NCI-H1417 (cell line): ENCODE results near the gene PDE4A.
A peak's percentile ranks its signal among the peaks of the same experiment; 100 is the strongest.
"Not testable (repeated sequence)": the region's sequence is repeated elsewhere in the genome, so short reads cannot be mapped to it uniquely, and the experiment has no call there.

Experiments
- DNase-seq, 3 experiments: peaks; one replicate each; lab custom pipeline; 2025; lab: John Stamatoyannopoulos, UW

PDE4A gene

GRCh38 chr19:10462042-10462441 is 41.7 kb downstream of the PDE4A start:
- not testable (repeated sequence) for DNase-seq

GRCh38 chr19:10462557-10462956 is 42.2 kb downstream of the PDE4A start:
- no peak for DNase-seq

- DNase-seq = no peak
These were observed 44.1 kb downstream of the PDE4A start for GRCh38 chr19:10464456-10464855.

- no peak for DNase-seq
These were observed 46.9 kb downstream of the PDE4A start for GRCh38 chr19:10467104-10467706.

GRCh38 chr19:10468133-10468532 is 47.8 kb downstream of the PDE4A start:
- DNase-seq = no peak

GRCh38 chr19:10471909-10472308 is 51.6 kb downstream of the PDE4A start:
- DNase-seq = peak; percentile 2 to 65 (median 28)

- no peak for DNase-seq
These were observed 52.9 kb downstream of the PDE4A start for GRCh38 chr19:10473192-10473591.

- DNase-seq = no peak
These were observed 54.7 kb downstream of the PDE4A start for GRCh38 chr19:10474962-10475451.

- DNase-seq = no peak
These were observed 58.1 kb downstream of the PDE4A start for GRCh38 chr19:10478476-10478875.

GRCh38 chr19:10478903-10479384 is 58.6 kb downstream of the PDE4A start:
- peak; percentile 56 to 93 (median 88) for DNase-seq

- no peak for DNase-seq
These were observed 66.2 kb downstream of the PDE4A start for GRCh38 chr19:10486551-10486950.

GRCh38 chr19:10491472-10492047 is 71.2 kb downstream of the PDE4A start:
- DNase-seq = no peak

GRCh38 chr19:10497371-10497770 is 77.0 kb downstream of the PDE4A start:
- DNase-seq = no peak

GRCh38 chr19:10499550-10500246 is 79.4 kb downstream of the PDE4A start:
- no peak for DNase-seq

GRCh38 chr19:10500247-10500592 is 79.9 kb downstream of the PDE4A start:
- DNase-seq = no peak

GRCh38 chr19:10501971-10502523 is 81.7 kb downstream of the PDE4A start:
- DNase-seq = peak in 2 of 3 experiments; percentile 85 to 89

- peak; percentile 89 to 99 (median 98) for DNase-seq
These were observed 82.2 kb downstream of the PDE4A start for GRCh38 chr19:10502524-10503001.

- peak in 2 of 3 experiments; percentile 94 to 97 for DNase-seq
These were observed 82.9 kb downstream of the PDE4A start, which contains the start of gene KEAP1 for GRCh38 chr19:10503002-10503789. KEAP1 (minus strand) TSS chr19:10503356; CDS start chr19:10500033, 3,323 bp downstream.

- peak in 1 of 3 experiments; percentile 27 for DNase-seq
These were observed 85.4 kb downstream of the PDE4A start for GRCh38 chr19:10505583-10506229.

GRCh38 chr19:10508036-10508435 is 87.7 kb downstream of the PDE4A start:
- no peak for DNase-seq

- DNase-seq = no peak
These were observed 88.4 kb downstream of the PDE4A start for GRCh38 chr19:10508707-10509106.
